HG02970 (cell line): ENCODE measurements around the gene KLF7.
A peak's percentile ranks its signal among the peaks of the same experiment; 100 is the strongest.

Source experiments
- ATAC-seq: cut with Tn5 transposase; IDR thresholded peaks from one replicate; pipeline ENCODE4 v1.9.1; 2021; ENCODE audit warnings: mild to moderate bottlenecking, moderate library complexity, moderate number of reproducible peaks; ENCODE audit not compliant: unreplicated experiment, low FRiP score

The KLF7 gene

DNA sequence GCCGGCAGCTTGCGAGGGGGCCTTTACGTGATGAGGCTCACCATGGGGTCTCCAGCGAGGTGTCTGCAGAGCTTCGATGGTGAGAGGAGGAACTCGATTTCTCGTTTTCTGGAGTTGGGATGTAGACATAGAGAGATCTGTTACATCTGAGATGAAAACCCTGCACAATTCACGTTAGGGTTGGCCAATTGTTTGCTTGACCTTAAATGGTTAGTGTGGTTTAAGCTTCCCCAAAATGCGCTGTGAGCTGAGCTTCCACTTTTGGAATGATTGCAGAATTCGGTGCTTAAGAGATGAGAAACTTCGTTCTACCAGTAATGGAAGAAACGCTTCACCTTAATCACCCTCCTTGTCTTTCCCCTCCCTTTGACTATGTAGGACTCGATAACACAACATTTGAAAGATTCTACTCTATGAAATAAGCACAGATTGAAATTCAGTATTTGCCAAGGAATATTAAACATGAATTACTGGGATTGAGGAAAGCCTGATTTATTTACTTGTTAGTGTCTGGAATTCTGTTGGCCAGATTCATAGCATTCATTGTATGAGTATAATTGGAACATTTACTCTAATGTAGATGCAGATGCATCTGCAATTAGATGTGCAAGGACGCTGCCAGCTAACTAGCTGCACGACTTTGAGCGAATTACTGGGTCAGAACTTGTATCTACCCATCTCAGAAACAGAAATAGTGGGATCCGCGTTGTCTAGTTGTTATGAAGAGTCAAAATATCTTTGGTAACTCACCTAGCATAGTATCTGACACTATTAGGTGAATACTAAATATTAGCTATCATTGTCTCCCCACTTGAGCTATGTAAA, 1.6 kb upstream of the KLF7 start:
- ATAC-seq = no peak

GRCh38 chr2:207166349-207167098, 776 bp upstream of the KLF7 start:
- peak; percentile 41 for ATAC-seq

DNA sequence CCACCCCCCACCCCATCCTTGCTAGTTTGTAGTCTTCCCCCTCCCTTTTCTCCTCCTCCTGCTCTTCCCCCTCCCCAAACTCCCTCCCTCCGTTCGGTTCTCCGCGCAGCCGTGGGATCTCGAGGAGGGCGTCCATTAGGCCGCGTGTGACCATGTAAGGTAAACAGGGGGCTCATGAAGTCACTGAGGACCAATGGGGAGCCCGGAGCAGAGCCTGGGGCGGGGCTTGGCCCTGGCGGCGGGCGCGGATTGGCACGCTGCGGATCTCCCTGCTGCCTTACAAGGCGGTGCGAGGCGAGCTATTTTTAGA, 246 bp upstream of the KLF7 start:
- ATAC-seq = peak; percentile 99

GRCh38 chr2:207164006-207164831, 1.5 kb downstream of the KLF7 start:
- ATAC-seq = no peak

DNA sequence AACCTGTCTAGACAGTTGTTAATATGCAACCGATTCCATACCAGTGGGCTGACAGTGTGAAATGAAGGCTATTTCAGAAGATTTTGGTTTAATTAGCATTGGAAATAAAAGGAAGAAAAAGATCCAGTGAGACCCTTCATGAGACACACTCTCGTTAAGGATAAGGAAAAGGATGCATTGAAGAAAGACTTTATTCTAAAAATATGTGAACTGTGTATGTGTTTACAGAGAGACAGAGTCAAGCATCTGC, 2.1 kb downstream of the KLF7 start:
- no peak for ATAC-seq

- no peak for ATAC-seq
Observed at GRCh38 chr2:207163053-207163755, 2.5 kb downstream of the KLF7 start.

DNA sequence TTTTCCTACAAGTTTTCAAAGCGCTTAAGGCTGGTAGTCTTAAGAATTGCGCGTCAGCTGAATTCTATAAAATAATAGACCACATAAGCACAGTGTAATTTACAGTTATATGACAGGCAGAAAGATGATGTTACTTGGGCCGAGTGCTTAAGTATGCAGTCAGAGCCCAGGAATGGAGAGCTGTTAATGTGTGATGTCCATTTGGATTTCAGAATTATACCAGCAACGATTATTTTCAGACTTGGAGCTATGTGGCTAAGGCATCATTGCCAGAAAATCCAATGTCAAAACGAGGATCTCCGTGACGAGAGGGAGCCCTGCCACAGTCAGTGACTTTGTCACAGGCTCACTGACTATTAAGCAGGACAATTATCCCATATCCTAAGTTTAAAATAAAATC, 3.4 kb downstream of the KLF7 start:
- no peak for ATAC-seq

DNA sequence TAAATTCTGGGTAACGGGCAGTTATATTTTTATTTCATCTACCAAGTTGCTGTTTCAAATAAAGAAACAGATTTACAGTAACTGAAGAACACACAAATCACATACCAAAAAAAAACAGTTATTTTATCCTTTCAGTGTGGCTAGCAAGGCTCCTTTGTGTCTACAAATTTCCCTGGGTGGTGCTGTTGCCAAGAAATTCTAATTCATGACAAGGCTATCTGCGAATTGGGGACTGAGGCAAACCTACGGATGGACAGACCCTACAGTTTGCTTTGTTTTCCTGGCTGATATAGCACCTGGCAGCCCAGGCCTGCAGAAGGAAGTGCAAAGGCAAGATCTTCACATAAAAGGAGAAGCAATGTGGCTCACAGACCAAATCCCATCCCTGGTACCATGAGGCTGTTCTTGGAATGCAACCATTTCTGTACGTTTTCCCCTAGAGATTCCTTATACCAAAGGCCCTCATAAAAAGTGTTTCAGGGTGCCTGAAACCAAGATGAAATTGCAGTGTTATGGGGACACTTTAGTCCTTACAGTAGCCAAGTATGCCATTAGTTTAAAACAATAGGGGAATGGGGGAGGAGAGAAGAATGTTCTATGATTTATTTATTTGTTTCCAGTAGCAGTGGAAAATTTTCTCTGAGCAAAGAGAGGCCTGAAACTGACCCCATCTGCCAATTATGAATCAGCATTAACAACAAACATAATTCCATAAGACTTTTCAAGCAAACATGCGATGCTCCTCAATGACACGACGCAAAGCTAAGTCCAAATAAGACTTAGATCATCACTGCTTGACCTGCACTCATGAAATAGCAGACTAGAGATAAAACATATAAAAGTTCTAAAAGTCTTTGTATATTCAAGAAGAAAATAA, 4.3 kb downstream of the KLF7 start:
- no peak for ATAC-seq

- ATAC-seq = no peak
Observed at GRCh38 chr2:207160115-207160514, 5.6 kb downstream of the KLF7 start.

GRCh38 chr2:207159002-207159401, 6.7 kb downstream of the KLF7 start:
- ATAC-seq = no peak

- no peak for ATAC-seq
Observed at GRCh38 chr2:207157731-207158130, 8.0 kb downstream of the KLF7 start.

GRCh38 chr2:207157162-207157481, 8.6 kb downstream of the KLF7 start:
- ATAC-seq = no peak

DNA sequence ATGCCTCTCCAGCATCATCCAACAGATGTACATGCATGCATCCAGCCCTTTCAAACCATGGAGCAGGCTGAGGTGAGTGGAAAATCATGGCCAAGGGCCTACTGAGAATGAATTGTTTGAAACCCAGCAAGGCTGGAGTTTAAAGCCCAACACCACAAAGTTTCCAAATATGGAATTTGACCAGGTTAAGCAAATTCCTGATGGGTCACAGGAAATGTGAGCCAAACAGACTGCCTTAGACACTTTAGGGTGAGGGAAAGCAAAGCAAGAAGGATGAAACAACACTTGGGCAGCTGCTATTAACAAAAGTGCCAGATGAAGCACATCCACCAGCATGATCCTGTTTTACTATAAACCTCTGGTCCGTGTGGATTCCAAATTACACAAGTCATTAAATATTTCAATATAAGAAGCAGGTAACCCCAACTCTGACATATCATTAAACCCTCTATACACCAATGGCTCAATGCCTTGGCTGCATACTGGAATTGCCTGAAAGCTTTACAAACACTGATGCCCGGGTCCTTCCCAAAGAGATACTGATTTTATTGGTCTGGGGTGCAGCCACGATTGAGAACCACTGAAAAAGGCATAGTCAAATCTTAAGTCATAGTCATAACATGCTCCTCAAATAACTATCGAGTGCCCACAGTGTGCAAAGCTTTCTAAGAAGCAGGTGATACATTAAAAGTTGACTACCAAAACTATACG, 9.1 kb downstream of the KLF7 start:
- no peak for ATAC-seq

- no peak for ATAC-seq
Observed at GRCh38 chr2:207155516-207156444, 10.0 kb downstream of the KLF7 start.

GRCh38 chr2:207154556-207155510, 10.9 kb downstream of the KLF7 start:
- no peak for ATAC-seq

GRCh38 chr2:207153266-207153975, 12.3 kb downstream of the KLF7 start:
- no peak for ATAC-seq

GRCh38 chr2:207151048-207151447, 14.7 kb downstream of the KLF7 start:
- ATAC-seq = no peak
